Right renal cortex interstitium (tissue), 3 donors: ENCODE data around the gene KIF5C. TPM values are rescaled to one million over a fixed set of nuclear protein-coding genes. Genes with fewer than 3 reads are reported as not detected.
"Not testable (repeated sequence)": the region's sequence is repeated elsewhere in the genome, so short reads cannot be mapped to it uniquely, and the experiment has no call there.

ENCODE experiments used
- DNase-seq, 3 donors: peaks; one replicate each; pipeline ENCODE4 v3.0.0-alpha.2; 2013; ENCODE audit warnings: low read depth in 3 of 3, low spot score in 2 of 3
- polyA plus RNA-seq, 3 donors: library from polyadenylated mRNA; unstranded; fragments of 120-200 nt; gene quantifications; one replicate each; pipeline ENCODE4 v1.2.1, GENCODE V29; 2013; ENCODE audit not compliant: insufficient read length in 3 of 3

The KIF5C gene
- polyA plus RNA-seq, 3 donors: 3.8 to 4.9 (median 4.0) TPM

GRCh38 chr2:148959745-148960144, 84.7 kb downstream of the KIF5C start:
- DNase-seq: no peak

- DNase-seq: no peak
Measured at GRCh38 chr2:148960483-148960882, 85.5 kb downstream of the KIF5C start.

- no peak for DNase-seq
Measured at GRCh38 chr2:148963461-148963860, 88.4 kb downstream of the KIF5C start.

- DNase-seq: no peak
Measured at GRCh38 chr2:148965623-148966437, 90.8 kb downstream of the KIF5C start.

GRCh38 chr2:148966438-148966758, 91.4 kb downstream of the KIF5C start:
- DNase-seq: no peak

- no peak for DNase-seq
Measured at GRCh38 chr2:148967056-148967455, 92.0 kb downstream of the KIF5C start.

GRCh38 chr2:148967578-148967977, 92.6 kb downstream of the KIF5C start:
- no peak for DNase-seq

GRCh38 chr2:148968301-148968700, 93.3 kb downstream of the KIF5C start:
- no peak for DNase-seq

GRCh38 chr2:148968776-148969319, 93.8 kb downstream of the KIF5C start:
- no peak for DNase-seq

- DNase-seq: no peak
Measured at GRCh38 chr2:148969659-148970061, 94.6 kb downstream of the KIF5C start.

GRCh38 chr2:148970385-148970784, 95.4 kb downstream of the KIF5C start:
- no peak for DNase-seq

GRCh38 chr2:148971547-148971946, 96.5 kb downstream of the KIF5C start:
- no peak for DNase-seq

GRCh38 chr2:148974095-148974494, 99.1 kb downstream of the KIF5C start:
- DNase-seq: no peak

GRCh38 chr2:148978026-148978685, 103.1 kb downstream of the KIF5C start:
- no peak for DNase-seq

GRCh38 chr2:148978706-148979105, 103.7 kb downstream of the KIF5C start:
- DNase-seq: no peak

GRCh38 chr2:148979164-148979918, 104.3 kb downstream of the KIF5C start:
- DNase-seq: no peak

GRCh38 chr2:148979919-148980277, 104.9 kb downstream of the KIF5C start:
- no peak for DNase-seq

- not testable (repeated sequence) for DNase-seq
Measured at GRCh38 chr2:148980496-148980895, 105.5 kb downstream of the KIF5C start.

GRCh38 chr2:148981324-148981723, 106.3 kb downstream of the KIF5C start:
- no peak for DNase-seq

GRCh38 chr2:148981781-148982180, 106.8 kb downstream of the KIF5C start:
- DNase-seq: no peak

- no peak for DNase-seq
Measured at GRCh38 chr2:148982282-148982681, 107.3 kb downstream of the KIF5C start.
